HuH-7.5 (cell line): ENCODE results near the gene MRPL24.

Source experiments
- DNase-seq: peaks from one replicate; pipeline ENCODE4 v3.0.0; 2011; ENCODE audit warnings: low spot score

The MRPL24 gene

DNA sequence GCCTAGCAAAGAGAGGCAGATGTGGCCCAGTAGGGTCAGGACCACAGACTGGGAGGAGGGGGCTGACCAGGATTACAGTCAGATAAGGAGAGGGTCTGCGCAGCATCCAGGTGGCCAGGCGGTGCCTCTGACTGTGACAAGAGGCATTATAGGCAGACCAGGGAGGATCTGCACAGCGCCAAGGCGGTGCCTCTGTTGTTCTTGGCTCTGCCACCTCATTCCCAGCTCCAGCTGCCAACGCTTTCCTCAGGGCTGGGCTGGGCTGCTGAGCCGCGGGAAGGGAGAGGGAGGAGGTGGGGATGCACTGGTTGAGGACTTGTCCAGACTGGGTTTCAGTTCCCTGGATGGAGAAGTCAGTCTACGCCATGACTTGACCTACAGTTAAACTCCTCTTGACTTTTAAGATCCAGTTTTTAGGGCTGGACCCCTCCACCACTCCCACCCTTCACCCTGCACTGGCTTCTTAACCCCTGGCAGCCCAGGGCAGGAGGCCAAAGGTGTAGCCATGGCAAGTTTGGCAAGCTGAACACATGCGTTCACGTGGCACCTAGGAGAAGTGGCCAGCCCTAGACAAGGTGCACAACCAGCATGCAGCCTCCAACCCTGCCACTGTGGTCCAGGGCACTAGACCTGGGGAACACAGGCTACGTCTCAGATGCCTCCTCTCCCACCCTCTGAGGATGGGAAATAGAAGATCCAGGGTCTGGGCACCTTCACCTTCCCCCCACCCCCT, 31.0 kb downstream of the MRPL24 start:
- no peak for DNase-seq

DNA sequence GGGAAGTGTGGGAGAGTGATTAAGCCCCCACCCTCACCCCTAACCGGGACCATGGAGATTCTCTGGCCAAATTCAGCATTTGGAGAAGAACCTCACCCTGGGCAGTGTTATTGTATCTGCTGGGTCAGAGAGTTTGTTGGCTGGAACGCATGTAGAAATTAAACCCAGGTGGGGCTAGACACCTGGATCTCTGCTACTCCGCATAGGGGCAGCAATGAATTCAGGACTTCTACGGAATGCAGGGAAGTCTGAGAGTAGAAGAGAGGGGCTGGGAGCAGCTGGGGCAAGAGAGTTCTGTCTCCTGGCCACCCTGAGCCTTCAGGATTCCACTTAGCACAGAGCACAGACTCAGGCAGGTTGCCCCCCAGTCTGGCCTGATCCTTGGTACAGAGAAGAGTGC, 31.9 kb downstream of the MRPL24 start:
- DNase-seq = no peak

DNA sequence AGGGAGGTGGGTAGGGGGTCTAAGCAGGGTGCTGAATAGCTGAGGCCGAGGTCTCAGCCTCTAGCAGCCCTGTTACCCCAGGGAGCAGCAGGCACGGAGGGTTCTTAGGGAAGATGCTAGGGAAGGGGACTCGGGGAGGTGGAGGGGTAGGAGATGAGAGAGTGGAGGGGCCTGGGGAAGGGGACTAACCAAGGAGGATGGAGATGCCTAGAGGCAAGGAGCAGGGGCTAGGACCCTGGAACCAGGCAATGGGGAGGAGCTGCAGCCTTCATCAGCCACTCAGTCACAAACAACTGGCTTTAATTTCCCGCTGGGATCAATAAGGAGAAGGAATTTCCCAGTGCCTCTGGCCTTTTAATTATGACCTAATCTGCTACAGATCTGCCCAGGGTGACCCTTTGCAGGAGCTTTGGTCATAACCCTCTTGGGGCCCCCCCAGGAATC, 32.6 kb downstream of the MRPL24 start:
- no peak for DNase-seq

DNA sequence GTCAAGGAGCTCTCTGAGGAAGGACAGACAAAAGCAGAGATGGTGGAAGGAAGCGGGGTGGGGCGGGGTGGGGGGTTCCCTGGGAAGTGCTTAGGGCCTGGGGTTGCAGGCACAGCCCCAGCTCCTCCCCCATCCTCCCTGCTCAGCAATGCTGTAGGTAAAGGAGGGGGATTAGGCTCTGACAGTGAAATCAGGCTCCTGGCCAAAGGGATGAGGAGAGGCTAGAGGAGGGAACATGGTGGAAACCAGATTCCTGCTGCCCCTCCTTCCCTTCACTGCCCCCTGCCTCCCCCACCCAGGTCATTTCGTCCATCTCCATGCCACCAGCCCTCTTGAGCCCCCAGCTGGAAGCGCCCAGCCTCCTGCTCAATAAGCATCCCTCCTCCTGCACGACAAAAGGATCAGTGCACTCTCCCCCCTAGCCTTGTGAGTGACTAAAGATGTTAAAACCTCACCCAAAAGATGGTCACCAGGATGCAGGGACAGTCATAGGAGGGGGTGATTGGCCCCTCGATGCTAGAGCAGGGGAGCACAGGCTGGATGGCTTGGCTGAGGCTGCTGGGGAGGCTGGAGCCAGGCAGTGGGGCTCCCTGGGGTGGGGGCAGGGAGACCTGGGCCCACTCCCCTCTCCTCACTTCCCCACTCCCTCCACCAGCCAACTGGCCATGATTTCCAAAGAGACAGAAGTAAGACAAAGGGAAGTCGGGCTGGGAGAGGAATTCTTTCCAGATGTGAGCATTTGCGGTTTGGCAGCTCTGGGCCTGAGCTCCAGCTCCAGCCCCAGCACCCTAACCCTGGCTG, 33.3 kb downstream of the MRPL24 start:
- no peak for DNase-seq

DNA sequence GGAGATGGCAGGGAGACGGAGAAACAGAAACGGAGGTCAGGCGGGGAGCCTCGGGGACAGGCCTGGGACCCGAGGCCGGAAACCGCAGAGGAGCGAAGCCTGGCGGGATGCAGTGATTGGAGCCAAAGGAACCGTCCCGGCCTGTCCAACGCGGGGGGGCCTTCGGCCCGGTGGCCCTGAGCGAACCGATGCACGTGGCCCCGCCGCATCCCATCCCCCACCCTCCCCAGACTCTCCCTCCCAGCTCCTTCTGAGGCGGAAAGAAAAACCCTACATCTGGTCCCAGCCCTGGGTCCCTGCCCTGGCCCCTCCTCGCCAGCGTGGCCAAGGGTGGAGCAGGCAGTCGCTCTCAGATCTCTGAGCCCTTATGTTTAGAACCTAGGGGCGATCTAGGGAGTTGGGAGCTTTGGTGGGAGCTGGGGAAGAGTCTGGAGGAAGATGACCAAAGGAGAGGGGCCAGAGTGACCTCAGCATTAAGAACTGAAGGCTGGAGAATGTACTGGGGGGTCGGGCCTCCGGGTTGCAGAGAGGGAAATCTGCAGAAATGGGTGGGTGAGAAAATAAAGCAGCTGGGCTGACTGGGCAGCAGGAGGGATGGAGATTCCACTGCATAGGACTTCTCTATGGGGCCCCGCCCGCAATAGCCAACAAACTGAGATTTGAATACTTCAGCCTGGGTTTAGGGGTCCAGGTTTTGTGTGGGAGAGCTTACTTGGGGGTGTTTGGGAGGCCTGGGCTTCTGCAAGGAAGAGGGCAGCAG, 34.1 kb downstream of the MRPL24 start:
- no peak for DNase-seq

DNA sequence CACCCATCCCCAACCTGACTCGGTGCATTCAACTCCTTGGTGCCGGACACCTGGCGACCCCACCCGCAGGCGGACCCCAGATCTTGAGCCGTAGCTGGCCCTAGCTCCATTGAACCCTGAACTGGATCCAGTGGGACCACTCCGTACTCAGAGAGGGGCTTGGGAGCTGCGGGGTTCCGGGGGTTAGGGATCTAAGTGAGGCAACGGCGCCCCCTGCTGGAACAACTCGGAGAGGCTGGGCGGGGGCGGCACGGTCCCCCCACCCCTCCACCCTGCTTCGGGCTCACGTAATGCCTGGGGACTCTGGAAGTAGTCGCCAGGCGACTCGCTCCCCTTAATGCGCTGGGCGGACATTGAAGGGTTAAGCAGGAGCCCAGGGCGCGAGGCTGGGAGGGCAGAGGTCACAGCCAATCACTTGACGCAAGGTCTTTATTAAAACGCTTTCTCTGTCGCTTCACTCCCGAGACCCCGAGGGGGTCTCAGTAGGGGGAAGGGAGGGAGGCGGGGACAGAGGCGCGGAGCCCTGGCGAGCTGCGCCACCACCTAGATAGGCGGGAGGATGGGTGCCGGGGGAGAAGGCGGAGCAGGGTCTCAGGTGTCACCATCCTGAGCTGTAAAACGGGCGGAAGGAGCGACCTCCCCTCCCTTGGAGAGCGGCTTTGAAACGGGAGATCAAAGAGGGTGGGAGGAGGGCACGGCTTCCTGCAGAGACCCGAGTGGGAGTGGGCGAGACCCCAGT, 34.8 kb downstream of the MRPL24 start:
- DNase-seq = peak; percentile 80

DNA sequence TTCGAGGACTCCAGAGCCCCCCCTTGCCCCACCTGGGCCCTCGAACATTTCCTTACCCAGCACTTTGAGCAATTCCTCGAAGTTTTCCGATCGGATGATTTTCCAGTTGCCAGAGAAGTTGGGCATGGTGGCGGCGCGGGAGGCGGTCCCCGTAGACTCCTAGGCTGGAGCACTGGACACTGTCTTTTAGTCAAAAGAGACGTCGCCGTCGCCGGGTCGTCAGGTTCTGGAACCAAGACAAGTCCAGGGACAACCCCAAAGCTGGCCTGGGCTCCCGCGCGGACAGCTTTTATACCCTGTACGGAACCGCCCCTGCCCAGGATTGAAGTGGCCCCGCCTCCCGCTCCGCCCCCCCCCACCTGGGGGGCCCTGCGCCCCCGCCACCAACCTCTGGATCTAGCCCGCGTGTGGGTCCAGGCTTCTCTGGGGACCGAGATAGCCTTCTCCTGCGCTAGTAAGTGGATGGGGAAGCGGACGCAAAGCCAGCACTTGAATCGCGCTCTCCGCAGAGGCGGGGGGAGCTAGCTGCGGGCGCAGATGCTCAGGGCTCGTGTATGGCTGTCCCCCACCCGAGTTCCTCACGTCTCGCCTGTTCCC, 35.5 kb downstream of the MRPL24 start, which contains the start of gene CRABP2:
Gene CRABP2, minus strand, starts transcription at position 263 of the 597 bp plus-strand sequence. Its CDS starts 137 bp downstream, at position 126.
- peak; percentile 39 for DNase-seq

DNA sequence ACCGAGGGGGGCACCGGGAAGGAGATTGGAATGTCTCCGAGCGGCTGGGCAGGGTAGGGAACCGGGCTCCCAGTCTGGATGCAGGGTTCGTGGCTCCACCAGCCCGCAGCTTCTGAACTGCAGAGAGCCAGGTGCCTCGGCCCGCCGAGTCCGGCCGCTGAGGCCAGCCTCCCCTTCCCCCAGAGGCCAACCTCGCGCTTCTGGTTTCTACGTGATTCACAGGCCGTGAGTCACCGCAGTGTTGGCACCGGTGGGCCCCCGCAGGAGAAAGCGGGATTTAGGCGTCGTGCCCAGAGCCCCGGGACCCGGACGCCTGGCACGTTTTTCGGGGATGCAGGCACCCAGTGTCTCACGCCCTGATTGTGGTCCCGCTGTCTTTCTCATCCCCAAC, 36.0 kb downstream of the MRPL24 start:
- DNase-seq = no peak

DNA sequence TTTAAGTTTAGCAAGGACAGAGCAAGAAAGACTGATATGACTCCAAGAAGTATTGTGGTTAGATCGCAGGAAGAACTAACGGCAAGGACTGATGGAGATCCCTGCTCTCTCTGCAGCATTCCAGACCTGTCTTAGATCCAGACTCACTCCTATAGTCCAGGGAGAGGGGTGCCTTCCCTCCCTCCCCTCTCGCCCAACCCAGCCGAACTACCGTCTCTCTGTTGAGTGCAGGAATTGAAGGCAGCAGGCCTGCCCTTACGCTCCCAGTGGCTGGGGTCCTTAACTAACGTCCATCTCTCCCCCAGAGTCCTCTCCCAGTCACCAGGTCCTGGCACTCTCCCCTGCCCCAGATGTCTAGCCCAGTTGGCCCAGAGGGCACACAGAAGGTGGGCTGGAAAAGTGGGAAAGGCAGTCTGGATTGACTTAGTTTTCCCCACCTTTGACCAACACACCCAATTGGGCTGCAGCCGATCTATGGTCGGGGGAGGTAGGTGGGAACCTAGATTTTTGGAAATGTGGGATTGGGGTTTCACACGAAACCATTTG, 36.6 kb downstream of the MRPL24 start:
- DNase-seq = no peak

DNA sequence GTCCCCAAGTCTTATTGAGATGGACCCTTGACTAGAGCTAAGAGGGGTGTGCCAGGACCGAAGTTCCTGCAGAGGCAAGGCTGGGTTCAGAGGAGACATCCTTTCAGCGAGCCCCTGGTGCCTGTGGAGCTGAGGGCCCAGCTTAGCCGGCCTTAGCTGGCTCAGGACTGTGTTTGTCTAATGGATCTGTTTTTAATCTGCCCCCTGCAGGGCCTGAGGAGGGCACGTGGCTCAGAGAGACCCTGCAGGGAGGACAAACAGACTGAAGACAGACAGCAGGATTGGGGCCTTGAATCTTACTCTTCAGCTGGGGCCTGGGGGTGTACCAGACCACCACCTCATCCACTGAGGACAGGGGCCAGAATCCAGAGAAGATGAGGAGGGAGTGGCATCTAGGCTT, 37.1 kb downstream of the MRPL24 start:
- no peak for DNase-seq

DNA sequence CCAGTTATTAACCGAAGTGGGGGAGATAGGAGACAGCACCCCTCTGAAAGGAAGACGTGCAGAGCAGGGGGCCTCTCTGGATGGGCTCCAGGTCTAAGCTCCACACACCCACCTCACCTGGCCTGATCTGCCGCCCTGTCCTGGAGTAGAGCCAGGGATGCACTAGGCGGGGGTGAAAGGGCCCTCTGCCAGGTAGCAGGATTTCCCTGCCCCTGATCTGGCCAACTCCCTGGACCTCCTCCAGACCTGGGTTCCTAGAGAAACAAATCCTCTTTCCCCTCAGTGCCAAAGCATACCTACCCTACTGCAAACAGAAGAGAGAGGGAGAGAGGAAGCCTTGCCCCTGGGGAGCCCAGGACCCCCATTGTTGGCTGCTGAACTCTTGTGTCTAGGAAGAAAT, 37.6 kb downstream of the MRPL24 start:
- no peak for DNase-seq

DNA sequence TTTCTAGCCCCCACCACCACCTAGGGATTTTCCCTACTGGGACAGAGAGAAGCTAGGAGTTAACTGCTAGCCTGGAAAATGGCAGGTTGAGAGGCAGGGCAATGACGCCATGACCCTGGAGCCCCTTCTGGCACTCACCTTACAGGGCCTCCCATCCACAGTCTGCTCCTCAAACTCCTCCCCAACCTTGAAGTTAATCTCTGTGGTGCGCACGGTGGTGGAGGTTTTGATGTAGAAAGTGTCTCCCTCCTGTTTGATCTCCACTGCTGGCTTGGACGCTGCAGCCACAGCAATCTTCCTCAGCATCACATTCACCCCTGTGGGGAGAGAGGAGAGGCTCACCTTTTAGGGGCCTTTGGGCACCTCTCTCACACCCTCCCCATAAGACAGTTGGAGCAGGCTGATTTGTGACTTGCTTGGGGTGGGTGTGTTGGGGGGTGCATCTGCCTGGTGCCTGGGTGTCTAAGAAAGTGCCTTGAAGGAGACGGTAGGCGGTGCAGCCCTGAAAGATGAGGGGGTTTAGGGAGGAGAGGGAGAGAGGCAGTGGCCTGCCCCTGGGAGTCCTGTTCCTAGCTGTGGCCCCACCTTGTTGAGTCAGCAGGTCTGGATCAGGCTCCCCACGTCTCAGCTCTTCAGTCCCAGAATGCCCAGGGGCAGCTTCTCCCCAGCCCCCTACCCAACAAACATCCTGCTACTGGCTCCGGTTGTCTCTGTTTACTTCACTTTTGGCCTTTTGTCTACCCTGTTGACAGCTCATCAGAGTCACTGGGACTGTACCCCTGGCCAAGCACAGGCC, 40.0 kb downstream of the MRPL24 start:
- no peak for DNase-seq

DNA sequence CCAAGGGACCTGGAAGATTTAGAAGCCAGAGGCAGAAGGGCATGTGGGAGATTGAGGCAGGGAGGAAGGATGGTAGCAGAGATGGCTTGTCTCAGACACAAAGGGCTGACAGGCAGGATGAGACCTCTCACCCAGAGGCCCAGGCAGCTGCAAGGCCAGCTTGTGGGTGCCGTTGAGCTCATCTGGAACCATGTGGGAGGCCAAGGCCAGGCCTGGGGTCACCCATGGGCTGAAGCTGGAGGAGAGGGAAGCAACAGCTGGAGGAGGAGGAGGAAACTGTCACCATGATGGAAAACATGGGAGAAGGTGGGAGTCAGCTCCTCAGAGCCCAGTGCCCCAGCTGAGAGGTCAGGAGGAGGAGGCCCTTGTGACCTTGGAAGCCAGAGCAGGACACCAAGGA, 41.9 kb downstream of the MRPL24 start:
- no peak for DNase-seq

DNA sequence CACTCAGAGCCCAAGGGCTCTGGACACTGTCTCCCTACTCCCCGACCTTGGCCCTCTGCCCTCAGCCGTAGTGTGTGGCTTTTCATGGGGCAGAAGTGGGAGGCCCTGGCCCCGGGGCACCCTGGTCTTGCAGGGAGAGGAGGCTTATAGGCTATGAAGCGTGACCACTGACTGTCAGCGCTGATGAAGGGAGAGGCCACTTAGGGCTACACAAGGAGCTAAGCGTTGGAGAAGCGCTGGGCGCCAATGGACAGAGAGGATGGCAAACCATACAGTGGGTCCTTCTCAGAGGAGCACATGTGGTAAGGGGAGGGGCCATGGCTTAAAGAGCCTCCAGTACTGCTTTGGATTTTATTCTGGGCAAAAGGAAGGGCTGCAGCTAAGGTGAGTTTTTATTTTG, 43.4 kb downstream of the MRPL24 start:
- no peak for DNase-seq

DNA sequence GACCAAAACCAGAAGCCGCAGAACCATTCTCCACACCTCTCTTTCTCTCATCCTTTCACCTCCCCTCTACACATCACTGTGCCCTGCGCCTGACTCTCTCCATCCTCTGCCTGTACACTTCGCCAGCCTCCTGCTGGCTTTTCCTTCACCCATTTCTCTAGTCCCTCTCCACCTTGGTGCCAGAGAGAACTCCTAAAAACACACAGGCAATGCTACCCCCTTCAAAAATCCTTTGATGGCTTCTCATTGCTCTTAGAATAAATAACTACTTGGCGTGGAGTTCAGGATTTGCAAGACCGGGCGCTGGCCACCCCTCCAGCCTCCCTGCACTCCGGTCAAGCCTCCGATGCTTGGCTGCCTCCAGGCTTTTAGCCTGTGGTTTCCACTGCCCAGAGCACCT, 44.1 kb downstream of the MRPL24 start:
- DNase-seq = no peak

DNA sequence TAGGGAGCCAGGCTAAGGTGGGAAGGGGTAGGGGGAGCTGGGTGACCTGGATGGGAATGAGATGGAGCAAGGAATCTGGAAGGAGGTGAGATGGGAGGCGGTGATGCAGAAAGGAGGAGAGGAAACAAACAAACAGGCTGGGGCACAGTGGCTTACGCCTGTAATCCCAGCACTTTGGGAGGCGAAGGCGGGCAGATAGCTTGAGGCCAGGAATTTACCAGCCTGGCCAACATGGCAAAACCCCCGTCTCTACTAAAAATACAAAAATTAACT, 46.3 kb downstream of the MRPL24 start:
- DNase-seq = no peak

DNA sequence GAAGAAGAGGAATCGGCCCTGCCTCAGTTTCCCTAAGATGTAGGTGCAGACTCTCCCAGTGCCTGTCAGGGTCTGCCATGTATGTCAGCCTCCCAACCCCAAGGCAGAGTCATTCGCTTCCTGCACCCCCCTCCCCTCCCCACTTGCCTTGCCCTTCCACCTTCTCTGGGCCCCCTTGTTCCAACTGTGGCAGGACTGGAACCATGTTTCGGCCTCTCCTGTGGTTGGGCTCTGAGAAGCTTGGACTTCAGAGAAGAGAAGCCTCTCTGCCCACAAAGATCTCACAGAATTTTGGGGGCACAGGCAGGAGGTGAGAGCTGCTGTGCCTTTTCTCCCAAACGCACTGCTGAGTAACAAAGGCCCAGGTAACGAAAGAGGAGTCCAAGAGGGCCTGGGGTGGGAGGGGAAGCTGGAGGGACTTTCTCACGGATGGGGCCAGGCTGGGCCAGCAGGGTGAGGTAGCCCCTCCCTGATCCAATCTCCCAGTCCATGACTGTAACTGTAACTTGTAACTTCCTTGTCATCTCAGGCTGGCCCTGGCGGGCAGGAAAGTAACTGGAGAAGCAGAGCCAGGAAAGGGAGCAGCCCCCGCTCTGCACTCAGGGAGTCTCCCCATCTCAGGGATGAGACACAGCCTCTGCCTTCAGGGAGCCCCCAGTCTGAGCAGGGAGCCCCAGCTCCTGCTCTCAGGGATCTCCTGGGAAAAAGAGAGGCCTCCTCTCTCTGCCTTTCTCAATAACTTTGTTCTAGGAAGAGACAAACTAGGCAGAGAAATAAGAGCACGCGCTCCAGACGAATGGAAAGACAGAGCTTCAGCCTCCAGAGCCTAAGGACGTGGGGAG, 46.8 kb downstream of the MRPL24 start:
- DNase-seq = no peak

DNA sequence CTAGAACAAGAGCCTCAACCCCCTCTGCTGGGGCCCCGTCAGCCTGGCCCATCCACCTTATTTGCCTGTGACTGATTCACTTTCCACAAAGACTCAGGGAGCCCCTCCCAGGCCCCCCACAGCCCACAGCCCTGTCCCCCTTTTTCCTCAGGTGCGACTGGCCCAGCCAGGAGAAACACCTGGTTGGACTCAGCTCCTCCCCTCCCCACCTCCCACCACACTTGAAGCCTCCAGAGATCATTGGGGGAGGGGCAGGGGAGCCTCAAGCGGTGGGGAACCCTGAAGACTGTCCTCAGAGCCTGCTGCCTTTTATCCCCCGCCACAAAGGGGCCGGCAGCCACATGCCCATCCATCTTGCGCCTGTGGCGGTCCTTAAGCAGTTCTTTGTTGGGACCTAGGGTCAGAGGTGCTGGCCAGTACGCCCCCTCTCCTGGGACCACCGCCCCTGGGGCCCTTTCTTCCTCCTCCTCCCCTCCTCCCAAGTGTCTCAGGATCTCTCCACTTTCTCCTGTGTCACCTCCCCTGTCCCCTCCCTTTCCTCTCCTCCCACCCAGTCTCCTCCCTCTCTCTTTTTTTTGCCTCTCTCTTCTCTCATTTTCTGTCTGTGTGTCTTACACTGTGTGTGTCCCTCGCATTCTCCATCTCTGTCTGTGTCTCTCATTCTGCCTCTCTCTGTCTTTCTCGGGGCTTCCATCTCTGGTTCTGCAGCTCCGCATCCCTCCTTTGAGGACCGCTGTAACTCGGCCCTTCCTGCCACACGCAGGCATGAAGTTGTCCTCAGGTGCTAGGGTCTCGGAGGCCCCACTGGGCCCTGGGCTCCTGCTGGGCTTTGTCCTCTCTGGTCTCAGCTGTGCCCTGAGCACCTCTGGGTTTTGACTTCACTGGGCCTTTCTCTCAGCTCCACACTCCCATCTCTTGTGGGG, 47.7 kb downstream of the MRPL24 start:
- DNase-seq = no peak

DNA sequence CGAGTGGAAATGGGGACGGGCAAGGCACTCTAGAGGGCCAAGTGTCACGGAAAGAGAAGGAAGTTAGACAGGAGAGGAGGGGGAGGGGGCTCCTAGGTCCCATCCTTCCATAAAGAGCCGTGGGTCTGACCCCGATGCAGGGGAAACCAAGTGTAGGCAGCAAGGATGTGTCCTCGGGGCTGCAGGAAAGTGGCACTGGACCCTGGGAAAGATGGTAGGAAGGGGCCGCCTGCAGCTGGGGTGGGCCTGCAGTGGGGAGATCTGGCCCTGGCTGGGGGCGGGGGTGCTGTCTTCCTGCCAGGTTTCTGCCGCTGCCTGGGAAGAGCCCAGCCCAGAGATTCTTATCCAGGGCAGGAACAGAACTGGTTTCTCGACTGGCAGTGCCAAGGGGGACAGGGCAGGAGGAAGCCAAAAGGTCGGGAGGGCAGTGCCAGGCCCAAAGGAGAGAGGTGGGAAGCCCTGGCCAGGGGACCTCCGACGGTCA, 48.4 kb downstream of the MRPL24 start:
- DNase-seq = no peak
